ENCODE results near the gene RNF224.

RNF224 gene

DNA sequence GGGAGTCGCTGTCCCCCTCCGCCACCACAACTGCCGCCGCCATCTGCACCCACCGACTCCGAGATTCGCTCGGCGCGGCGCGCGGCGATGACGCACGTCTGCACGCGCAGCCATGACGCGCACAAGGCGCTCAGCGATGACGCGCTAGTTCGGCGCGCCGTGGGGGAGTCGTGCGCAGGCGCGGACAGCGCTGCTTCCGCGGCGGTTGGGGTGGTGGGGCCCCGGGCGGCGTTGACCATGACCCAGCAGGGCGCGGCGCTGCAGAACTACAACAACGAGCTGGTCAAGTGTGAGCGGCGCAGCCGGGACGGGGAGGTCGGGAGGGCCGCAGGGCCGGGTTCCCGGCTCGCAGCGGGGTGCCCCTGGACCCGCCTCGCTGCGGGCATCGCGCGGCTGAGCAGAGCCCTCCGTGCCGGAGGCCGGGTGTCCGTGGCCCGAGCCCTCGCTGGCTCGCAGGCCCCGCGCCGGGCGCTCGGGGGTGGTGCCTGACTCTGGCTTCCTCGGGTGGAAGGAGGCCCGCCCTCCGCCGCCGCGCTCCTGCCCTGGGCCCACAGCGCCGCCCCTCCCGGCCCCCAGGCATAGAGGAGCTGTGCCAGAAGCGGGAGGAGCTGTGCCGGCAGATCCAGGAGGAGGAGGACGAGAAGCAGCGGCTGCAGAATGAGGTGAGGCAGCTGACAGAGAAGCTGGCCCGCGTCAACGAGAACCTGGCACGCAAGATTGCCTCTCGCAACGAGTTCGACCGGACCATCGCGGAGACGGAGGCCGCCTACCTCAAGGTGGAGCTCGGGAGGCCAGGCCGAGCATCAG, 38.6 kb upstream of the RNF224 start, which contains the start of the genes ANAPC2 and SSNA1:
Gene ANAPC2, minus strand, starts transcription at position 71 of the 807 bp plus-strand sequence. Its CDS starts 28 bp downstream, at position 43.
Gene SSNA1, plus strand, starts transcription at position 187 of the 807 bp plus-strand sequence. Its CDS starts 51 bp downstream, at position 238.
- TF ChIP-seq, protein P1, sequence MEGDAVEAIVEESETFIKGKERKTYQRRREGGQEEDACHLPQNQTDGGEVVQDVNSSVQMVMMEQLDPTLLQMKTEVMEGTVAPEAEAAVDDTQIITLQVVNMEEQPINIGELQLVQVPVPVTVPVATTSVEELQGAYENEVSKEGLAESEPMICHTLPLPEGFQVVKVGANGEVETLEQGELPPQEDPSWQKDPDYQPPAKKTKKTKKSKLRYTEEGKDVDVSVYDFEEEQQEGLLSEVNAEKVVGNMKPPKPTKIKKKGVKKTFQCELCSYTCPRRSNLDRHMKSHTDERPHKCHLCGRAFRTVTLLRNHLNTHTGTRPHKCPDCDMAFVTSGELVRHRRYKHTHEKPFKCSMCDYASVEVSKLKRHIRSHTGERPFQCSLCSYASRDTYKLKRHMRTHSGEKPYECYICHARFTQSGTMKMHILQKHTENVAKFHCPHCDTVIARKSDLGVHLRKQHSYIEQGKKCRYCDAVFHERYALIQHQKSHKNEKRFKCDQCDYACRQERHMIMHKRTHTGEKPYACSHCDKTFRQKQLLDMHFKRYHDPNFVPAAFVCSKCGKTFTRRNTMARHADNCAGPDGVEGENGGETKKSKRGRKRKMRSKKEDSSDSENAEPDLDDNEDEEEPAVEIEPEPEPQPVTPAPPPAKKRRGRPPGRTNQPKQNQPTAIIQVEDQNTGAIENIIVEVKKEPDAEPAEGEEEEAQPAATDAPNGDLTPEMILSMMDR (IDR thresholded peaks at IDR 0.05; ENCODE audit: insufficient read depth, missing control alignments) = peak; percentile 26
- FAIRE-seq (no peak), DNase-seq (ENCODE audit: insufficient read length, low spot score) (no peak)

- no peak for FAIRE-seq
- TF ChIP-seq, protein P1 (IDR thresholded peaks at IDR 0.05; ENCODE audit: insufficient read depth, missing control alignments) = no peak
- no peak for DNase-seq (ENCODE audit: insufficient read length, low spot score)
Measured at GRCh38 chr9:137189297-137190295, 37.7 kb upstream of the RNF224 start.

DNA sequence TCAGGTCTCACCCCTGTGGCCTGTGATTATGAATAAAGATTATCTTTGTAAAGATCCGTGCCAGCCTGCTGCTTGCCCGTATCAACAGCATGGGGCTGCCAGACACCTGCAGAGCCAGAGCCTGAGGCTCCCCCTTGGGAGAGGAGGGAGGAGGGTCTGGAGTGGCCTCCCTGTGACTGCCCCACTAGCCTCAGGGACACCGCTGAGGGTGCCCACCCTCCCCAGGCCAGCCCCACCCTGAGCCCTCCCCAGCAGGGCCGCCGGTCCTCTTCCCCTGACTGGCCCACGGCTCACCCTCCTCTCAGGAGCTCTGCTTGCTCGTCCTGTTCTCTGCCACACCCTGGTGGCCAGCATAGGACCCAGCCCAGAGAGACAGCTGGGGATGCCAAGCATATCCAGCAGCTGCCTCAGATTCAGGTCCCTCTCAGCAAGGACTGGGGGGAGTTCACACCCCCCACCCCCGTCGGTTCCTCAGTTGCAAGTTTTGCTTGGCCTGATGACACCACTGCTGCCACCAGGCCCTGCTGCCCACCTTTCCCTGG, 36.9 kb upstream of the RNF224 start:
- TF ChIP-seq, protein P1 (IDR thresholded peaks at IDR 0.05; ENCODE audit: insufficient read depth, missing control alignments) = no peak
- FAIRE-seq (no peak), DNase-seq (ENCODE audit: insufficient read length, low spot score) (no peak)

GRCh38 chr9:137191245-137191644, 36.1 kb upstream of the RNF224 start:
- DNase-seq (ENCODE audit: insufficient read length, low spot score) (no peak), FAIRE-seq (no peak)
- TF ChIP-seq, protein P1 (IDR thresholded peaks at IDR 0.05; ENCODE audit: insufficient read depth, missing control alignments) = no peak

DNA sequence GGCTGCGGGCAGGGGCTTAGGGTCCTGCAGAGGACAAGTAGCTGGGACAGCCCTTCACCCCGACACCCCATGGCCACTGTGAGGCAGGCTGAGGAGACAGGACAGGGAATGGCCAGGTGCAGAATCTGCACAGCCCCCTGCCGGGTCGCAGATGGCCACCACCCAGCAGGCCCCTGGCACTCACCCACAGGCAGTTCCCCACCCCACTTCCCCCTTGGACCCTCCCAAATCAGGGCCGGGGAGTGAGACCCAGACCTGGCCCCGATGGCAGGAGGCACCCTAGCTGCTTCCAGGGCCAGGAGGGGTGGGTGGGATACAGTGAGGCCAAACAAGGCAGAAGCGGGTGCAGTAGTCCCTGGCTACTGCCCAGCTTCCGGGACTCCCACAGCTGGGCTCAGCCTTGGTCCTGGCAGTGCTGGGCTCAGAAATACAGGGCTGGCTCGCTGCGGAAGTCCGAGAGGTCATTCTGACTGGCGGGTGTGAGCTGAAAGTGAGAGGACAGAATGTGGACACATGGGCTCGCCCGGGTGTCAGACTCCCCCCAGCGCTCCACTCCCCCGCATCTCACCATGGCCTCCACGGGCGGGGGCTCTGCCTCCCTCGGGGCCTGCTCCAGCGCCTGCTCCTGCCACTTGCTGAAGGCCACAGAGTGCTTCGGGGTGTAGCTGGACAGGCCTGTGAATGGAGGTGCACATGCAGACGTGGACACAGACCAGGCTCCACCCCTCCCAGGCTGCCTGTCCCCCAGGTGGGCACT, 35.4 kb upstream of the RNF224 start:
- TF ChIP-seq, protein P1 (IDR thresholded peaks at IDR 0.05; ENCODE audit: insufficient read depth, missing control alignments) = no peak
- FAIRE-seq (no peak), DNase-seq (ENCODE audit: insufficient read length, low spot score) (no peak)

GRCh38 chr9:137192448-137192780, 34.9 kb upstream of the RNF224 start:
- FAIRE-seq (no peak), DNase-seq (ENCODE audit: insufficient read length, low spot score) (no peak)
- TF ChIP-seq, protein P1 (IDR thresholded peaks at IDR 0.05; ENCODE audit: insufficient read depth, missing control alignments) = no peak
